ENCODE measurements around the gene MTCL3.

Gene MTCL3

DNA sequence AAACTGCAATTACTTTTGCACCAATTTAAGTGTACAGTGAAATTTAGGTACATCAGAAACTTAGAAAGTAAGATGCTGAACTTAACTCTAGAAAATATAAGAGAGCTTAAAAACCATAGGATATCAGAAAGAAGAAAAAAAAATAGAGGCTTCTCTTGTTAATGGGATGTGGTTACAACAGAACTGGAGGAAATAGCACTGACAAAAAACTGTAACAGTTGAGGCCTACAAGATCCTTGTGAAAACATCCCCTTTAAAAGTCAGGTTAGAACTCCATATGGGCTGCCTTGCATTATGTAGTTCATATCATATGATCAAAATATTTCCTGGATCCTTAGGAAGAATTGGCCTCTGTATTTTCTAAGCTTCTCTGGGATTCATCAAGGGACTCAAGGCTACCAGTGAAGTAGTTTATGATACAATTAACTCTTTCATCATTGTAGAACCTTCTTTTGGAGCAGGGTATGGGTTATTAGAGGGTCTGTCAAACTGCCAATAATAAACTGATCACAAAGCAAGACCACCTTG, 24.8 kb downstream of the MTCL3 start:
- Mint-ChIP-seq H3K9me3 (no peaks in the 10 kb centered on the region), H3K36me3 (peaks cover 4% of the 10 kb centered on the region), H3K4me3 (no peak overlapping the region), H3K4me1 (no peaks in the 10 kb centered on the region), H3K27me3 (no peaks in the 10 kb centered on the region), H3K27ac (no peak overlapping the region)

DNA sequence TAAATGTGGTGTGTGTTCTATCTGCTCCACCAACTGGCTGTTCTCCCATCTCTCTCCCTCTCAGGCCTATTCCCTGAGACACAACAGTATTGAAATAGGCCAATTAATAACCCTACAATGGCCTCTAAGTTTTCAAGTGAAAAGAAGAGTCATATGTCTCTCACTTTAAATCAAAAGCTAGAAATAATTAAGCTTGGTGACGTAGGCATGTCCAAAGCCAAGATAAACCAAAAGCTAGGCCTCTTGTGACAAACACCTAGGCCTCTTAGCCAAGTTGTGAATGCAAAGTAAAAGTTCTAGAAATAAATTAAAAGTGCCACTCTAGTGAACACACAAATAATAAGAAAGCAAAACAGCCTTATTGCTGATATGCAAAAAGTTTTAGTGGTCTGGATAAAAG, 29.9 kb downstream of the MTCL3 start:
- H3K4me3 Mint-ChIP-seq, result no peak overlapping the region
- peaks cover 4 to 6% (median 6%) of the 10 kb centered on the region in 3 donors for H3K4me1 Mint-ChIP-seq
- peaks cover 0 to 2% (median 0%) of the 10 kb centered on the region in 3 donors for H3K9me3 Mint-ChIP-seq
- H3K27ac Mint-ChIP-seq, result no peak overlapping the region
- peaks cover 1% of the 10 kb centered on the region for H3K36me3 Mint-ChIP-seq
- no peaks in the 10 kb centered on the region for H3K27me3 Mint-ChIP-seq

DNA sequence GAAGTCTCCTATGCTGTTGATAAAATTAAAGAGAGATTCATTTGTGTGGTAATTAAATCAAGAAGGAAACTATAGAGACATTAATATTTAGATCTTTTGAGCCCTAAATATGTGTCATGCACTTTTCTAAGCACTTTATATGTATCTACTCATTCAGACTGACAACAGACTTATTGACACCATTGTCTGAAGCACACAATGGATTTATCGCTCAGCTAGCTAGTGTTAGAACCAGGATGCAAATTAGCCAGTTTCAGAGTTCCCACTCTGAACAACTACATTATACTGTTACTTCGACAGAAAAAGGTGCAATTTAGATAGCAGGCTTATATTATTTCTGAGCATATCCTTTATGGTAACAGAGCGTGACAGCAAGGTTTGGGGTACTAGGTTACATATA, 32.2 kb downstream of the MTCL3 start:
- Mint-ChIP-seq H3K4me3 (no peak overlapping the region), H3K36me3 (no peaks in the 10 kb centered on the region), H3K27ac (no peak overlapping the region), H3K27me3 (no peaks in the 10 kb centered on the region), H3K4me1 (peaks cover 10 to 15% (median 13%) of the 10 kb centered on the region in 3 donors), H3K9me3 (peaks cover 0 to 2% (median 0%) of the 10 kb centered on the region in 3 donors)

DNA sequence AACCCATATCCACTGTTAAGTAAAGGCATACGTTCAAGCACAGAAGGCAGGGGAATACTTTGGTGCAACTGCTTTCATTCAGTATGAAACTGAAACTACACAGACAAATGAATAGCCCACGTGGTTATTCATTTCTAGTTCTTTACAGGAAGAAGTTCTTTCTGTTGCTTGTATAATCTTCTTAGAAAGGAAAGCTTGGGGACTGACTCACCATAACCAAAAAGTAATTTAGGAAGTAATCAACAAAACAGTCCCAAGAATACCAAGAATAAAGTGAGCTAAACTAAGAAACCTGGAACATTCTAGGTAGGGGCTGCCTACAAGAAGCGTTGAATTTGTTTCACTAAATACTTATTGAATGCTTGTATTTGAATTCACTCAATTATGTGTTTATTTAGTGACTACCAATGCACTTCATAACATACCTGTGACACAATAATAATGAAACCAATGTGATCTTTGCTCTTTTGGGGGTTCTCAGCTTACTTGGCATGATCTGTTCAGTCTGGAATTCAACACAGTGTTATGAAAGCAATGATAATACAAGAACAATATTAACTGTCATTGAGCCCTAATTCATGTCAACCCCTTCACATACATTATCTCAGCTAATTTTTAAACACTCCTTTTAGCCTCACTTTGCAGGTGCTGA, 34.8 kb downstream of the MTCL3 start:
- H3K27me3 Mint-ChIP-seq, result no peaks in the 10 kb centered on the region
- peaks cover 10 to 15% (median 13%) of the 10 kb centered on the region in 3 donors for H3K4me1 Mint-ChIP-seq
- H3K9me3 Mint-ChIP-seq, result peaks cover 0 to 2% (median 0%) of the 10 kb centered on the region in 3 donors
- H3K36me3 Mint-ChIP-seq, result peaks cover 2% of the 10 kb centered on the region
- H3K27ac Mint-ChIP-seq, result peak overlapping the region in 2 of 3 donors; percentile 20 to 69
- peak overlapping the region in 3 of 4 donors; percentile 57 to 81 (median 71) for H3K4me3 Mint-ChIP-seq

DNA sequence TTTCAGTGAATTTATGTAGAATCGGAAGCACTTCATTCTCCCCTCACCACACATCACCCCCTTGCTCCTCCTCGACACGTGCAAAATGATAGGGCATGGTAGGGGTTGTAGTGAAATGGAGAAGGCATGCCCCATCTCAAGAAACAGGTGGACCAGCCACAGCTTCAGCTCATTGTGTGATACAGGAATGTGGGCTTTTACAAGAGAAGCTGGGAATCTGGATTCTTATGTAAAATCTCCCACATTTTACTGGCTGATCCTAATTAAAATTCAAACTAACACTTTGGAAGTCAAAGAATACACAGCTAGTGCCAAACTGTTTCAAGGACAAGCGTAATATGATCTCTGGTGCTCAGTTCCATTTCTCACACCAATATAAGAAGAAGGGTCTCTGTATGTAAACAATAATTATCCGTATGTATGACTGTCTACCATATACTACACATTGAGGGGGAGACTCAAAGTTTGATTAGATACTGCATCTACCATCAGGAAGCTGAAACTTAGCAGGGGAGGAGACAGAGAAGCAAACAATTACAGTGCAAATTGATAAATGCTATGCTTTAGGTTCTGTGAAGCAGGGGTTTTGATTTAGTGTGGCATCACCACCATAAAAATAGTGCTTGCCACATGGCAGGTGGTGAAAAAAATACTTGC, 35.6 kb downstream of the MTCL3 start:
- peaks cover 0 to 2% (median 0%) of the 10 kb centered on the region in 3 donors for H3K9me3 Mint-ChIP-seq
- peaks cover 10 to 15% (median 13%) of the 10 kb centered on the region in 3 donors for H3K4me1 Mint-ChIP-seq
- H3K27ac Mint-ChIP-seq, result peak overlapping the region in 1 of 3 donors; percentile 69
- no peaks in the 10 kb centered on the region for H3K27me3 Mint-ChIP-seq
- peaks cover 2% of the 10 kb centered on the region for H3K36me3 Mint-ChIP-seq
- H3K4me3 Mint-ChIP-seq, result peak overlapping the region in 3 of 4 donors; percentile 57 to 81 (median 71)

DNA sequence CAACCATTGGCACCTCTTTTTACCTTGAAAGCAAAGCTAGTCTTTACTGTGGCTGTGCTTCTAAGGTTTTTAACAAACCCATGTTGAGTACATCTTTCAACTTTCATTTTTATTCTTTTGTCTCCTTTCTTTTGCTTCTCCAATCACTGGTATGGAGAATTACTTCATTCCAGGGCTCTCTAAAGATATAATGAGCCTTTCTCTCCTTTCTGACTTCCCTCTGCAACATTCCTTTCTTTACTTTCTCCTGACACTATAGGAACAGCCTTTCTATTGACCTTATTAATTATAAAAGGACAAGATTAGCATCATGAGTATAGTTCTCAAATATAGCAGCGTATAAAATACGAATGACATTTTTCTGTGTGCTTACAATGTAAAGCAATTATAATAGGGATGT, 36.8 kb downstream of the MTCL3 start:
- Mint-ChIP-seq H3K27ac (no peak overlapping the region), H3K9me3 (peaks cover 0 to 2% (median 0%) of the 10 kb centered on the region in 3 donors), H3K36me3 (peaks cover 2% of the 10 kb centered on the region), H3K4me3 (no peak overlapping the region), H3K27me3 (no peaks in the 10 kb centered on the region), H3K4me1 (peaks cover 10 to 15% (median 13%) of the 10 kb centered on the region in 3 donors)

DNA sequence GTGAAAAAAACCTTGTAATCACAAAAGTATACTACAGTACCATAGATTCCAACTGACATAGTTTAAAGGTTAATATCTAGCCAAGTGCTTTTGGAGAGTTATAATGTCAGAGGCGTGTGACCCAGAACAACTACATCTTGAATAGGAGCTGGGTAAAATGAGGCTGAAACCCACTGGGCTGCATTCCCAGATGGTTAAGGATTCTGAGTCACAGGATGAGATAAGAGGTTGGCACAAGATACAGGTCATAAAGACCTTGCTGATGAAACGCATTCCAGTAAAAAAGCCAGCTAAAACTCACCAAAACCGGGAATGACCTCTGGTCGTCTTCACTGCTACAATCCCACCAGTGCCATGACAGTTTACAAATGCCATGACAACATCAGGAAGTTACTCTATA, 37.5 kb downstream of the MTCL3 start:
- H3K27ac Mint-ChIP-seq, result no peak overlapping the region
- no peak overlapping the region for H3K4me3 Mint-ChIP-seq
- peaks cover 10 to 15% (median 13%) of the 10 kb centered on the region in 3 donors for H3K4me1 Mint-ChIP-seq
- no peaks in the 10 kb centered on the region for H3K27me3 Mint-ChIP-seq
- peaks cover 2% of the 10 kb centered on the region for H3K36me3 Mint-ChIP-seq
- H3K9me3 Mint-ChIP-seq, result peaks cover 0 to 2% (median 0%) of the 10 kb centered on the region in 3 donors

DNA sequence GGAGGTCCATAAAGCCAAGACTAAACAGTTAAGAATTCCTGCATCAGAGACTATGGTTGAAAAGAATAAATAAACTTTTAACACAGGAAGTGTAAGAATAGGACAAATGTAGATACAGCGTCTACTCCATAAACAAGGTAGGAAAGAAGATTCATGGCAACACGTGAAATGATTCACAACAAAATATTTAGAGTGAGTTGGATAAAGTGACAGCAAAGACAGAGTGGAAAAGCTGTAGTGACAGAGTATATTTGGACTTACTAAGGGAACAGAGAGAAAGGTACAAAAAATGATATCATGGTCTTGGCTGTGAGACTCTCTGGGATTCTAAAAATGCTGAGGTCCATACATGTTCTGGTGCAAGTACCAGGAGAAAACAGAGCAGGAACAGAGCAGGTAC, 38.0 kb downstream of the MTCL3 start:
- no peak overlapping the region for H3K27ac Mint-ChIP-seq
- H3K4me1 Mint-ChIP-seq, result peaks cover 10 to 15% (median 13%) of the 10 kb centered on the region in 3 donors

DNA sequence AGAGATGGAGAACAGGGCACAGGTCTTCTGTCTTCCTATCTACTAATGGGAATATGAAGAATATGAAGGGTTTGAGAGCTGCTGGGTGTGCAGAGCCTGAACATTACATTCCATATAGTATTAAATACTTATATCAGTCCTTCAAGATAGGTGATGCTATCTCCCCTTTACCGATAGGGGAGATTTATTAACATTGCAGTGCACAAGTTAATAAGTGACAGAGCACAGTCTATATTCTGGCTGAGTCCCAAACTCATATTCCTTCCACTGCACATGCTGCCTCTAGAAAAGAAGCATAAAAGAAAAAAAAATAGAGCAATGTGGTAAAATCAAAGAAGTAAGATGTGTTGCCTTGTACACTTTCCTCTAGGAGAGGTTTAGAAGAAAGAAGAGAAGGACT, 41.5 kb downstream of the MTCL3 start:
- no peaks in the 10 kb centered on the region for H3K4me1 Mint-ChIP-seq
- peaks cover 2% of the 10 kb centered on the region for H3K36me3 Mint-ChIP-seq
- H3K4me3 Mint-ChIP-seq, result no peak overlapping the region
- no peaks in the 10 kb centered on the region for H3K9me3 Mint-ChIP-seq
- no peak overlapping the region for H3K27ac Mint-ChIP-seq
- no peaks in the 10 kb centered on the region for H3K27me3 Mint-ChIP-seq

More for the DNA sequence above, 38.0 kb downstream of the MTCL3 start:
- Mint-ChIP-seq H3K4me3 (no peak overlapping the region), H3K36me3 (peaks cover 2% of the 10 kb centered on the region), H3K9me3 (peaks cover 0 to 2% (median 0%) of the 10 kb centered on the region in 3 donors), H3K27me3 (no peaks in the 10 kb centered on the region)

DNA sequence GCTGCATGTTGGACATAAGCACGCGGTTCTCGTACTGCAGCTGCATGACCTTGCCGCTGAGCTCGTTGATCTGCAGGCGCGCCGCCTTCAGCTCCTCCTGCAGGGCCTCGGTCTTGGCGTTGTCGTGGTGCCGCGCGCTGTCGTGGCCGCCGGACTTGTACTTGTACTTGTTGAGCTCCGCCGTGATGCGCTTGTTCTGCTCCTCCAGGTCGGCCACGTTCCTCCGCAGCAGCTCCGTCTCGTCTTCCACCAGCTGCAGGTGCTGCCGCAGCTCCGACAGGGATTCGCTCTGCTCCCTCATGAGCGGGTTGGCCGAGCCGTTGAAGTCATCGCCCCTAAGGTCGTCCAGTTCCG, 43.3 kb downstream of the MTCL3 start:
- no peaks in the 10 kb centered on the region for H3K9me3 Mint-ChIP-seq
- peaks cover 1 to 6% (median 5%) of the 10 kb centered on the region in 3 donors for H3K4me1 Mint-ChIP-seq
- peaks cover 2% of the 10 kb centered on the region for H3K36me3 Mint-ChIP-seq
- no peak overlapping the region for H3K4me3 Mint-ChIP-seq
- H3K27me3 Mint-ChIP-seq, result no peaks in the 10 kb centered on the region
- peak overlapping the region in 1 of 3 donors; percentile 86 for H3K27ac Mint-ChIP-seq

DNA sequence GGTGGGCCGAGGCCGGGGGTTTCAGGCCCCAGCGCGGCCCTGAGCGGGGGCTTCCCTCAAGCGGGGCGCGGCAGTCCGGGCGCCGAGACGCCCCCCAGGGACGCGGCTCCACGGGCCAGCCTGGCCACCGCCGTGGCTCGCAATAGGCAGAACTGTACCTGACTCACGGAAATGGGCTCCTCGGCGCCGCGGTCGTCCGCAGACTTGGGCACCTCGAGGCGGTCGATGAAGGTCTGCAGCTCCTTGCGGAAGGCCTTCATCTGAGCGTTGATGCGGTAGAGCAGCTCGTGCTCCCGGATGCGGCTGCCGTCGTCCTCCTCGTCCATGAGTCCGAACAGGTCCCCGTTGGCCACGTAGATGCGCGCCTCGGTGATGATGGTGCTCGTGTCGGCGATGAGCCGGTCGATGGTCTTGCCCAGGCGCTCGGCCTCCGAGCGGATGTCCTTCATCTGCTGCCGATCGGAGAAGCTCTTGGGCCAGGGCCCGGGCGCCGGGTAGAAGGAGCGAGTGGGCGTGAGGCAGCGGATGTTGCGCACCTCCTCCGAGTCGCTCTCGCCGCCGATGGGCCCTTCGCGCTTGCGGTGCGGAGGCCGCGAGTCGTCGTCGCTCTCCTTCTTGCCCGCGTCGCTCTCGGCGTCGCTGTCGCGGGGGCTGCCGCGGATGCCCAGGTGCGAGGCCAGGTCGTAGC, 43.9 kb downstream of the MTCL3 start:
- Mint-ChIP-seq H3K36me3 (peaks cover 1% of the 10 kb centered on the region), H3K9me3 (no peaks in the 10 kb centered on the region), H3K27ac (no peak overlapping the region), H3K27me3 (no peaks in the 10 kb centered on the region), H3K4me1 (peaks cover 1 to 6% (median 5%) of the 10 kb centered on the region in 3 donors), H3K4me3 (no peak overlapping the region)

DNA sequence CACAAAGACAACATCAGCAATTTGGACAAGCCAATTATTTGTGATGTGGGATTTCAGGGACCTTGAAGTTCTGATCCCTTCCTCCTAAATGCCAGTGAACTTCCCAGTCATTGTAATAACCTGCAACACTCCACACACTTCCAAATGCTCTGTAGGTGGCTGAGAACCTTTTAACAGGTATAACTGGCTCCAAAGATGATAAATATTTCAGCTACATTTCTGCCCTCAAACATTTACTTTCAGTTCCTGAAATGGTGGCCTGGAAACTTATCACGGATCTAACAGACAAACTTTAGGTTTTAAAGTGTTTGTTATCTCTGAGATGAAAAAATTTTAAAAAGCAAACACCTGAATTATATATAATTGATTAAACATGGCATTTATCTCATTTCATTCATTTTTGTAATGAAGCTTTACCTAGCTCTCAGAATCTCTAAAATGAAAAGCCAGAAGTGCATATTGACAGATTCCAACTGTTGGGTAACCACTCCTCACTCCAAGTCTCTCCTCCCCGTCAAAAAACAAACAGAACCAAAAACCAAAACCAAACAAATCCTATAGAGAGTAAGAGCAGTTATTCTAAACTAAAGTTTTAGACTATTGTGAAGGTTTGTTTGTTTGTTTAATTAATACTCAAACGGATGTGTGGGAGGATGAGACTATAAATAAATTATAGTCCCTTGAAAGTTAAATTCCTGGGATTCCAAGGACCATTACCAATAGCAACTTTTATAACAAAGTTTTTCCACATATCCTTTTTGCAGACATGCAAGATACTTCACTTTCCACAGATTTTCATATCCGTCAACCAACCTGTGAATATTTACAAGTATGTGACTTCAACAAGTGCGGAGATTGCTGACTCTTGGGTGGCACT, 47.5 kb downstream of the MTCL3 start:
- H3K4me1 Mint-ChIP-seq, result peaks cover 1 to 6% (median 5%) of the 10 kb centered on the region in 3 donors
- H3K36me3 Mint-ChIP-seq, result no peaks in the 10 kb centered on the region
- no peaks in the 10 kb centered on the region for H3K27me3 Mint-ChIP-seq

DNA sequence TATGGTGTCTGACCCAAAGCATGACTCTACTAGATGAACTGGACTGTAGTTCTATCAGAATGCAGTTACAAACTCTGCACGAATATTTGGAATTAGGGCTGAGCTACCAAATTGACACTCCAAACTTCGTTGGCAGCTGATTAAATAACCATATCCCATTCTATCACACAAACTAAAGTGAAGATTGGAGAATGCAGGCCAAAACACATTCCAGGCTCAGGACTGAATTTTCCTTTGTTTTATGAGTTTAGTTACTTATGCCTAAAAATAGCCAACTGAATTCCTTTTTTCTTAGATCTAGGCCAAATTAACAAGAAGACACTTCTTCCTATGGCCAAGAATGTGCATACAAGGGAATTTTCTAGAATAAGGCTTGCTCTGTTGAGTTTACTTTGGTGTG, 50.2 kb downstream of the MTCL3 start:
- H3K27ac Mint-ChIP-seq, result no peak overlapping the region
- no peaks in the 10 kb centered on the region for H3K27me3 Mint-ChIP-seq
- no peaks in the 10 kb centered on the region for H3K9me3 Mint-ChIP-seq
- H3K4me3 Mint-ChIP-seq, result no peak overlapping the region
- H3K4me1 Mint-ChIP-seq, result peaks cover 1 to 6% (median 5%) of the 10 kb centered on the region in 3 donors
- peaks cover 2% of the 10 kb centered on the region for H3K36me3 Mint-ChIP-seq

More for the DNA sequence above, 47.5 kb downstream of the MTCL3 start:
- Mint-ChIP-seq H3K9me3 (no peaks in the 10 kb centered on the region), H3K4me3 (no peak overlapping the region), H3K27ac (no peak overlapping the region)

DNA sequence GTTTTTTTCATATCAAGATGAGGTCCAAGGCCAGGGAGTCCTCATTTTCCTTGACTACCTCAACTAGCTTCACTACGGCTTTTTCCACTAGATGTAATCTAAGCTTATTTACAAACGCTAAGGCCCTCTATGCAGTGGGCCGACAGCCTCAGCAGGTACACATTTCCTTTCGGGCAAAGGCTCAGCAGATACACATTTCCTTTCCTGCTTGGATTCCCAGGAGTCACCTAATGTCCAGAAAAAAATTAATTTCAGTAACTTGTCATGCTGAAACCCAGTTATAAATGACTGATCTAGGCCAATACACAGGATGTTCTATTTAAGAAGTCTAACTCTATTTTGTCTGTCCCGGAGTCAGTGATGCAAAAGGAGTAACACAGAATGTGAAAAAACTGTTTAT, 52.7 kb downstream of the MTCL3 start:
- Mint-ChIP-seq H3K36me3 (peaks cover 2% of the 10 kb centered on the region), H3K27ac (no peak overlapping the region), H3K4me1 (peaks cover 0 to 2% (median 2%) of the 10 kb centered on the region in 3 donors), H3K27me3 (no peaks in the 10 kb centered on the region), H3K4me3 (no peak overlapping the region), H3K9me3 (no peaks in the 10 kb centered on the region)

Measured in IgD-negative memory B cell (primary cell).